Brain pericyte (primary cell): Measurements from ENCODE around the gene PDCD4.

Experiments
- DNase-seq: peaks from one replicate; pipeline ENCODE4 v3.0.0-alpha.2; 2012; ENCODE audit warnings: low read depth, low spot score

Gene PDCD4

DNA sequence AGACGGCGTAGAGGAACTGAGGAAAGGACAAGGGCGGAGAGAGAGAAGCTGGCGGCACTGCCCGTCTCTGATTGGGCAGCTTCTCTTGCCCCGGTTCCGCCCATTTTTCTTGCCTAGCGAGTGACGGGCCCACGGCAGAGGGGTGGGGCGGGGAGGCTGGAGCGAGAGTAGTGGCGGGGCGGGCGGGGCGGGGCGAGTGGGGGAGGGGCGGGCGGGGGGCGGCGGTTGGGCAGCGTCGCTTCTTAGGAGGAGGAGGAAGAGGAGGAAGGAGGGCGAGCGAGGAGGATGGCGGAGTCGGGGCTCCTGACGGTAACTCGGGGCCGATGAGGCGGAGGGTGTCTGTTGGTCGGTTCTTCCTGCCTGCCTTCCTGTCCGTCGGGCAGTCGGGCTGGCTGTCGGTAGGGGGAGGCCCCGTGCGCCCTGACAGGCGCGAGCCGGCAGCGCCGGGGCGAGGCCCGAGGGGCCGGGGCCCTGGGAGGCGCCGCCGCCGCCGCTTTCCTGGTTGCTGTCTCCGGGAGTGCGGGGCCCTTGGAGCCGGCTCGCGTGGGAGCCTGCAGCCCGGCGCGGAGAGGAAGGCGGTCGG, 47.7 kb downstream of the PDCD4 start, which contains the start of gene SHOC2:
Gene SHOC2 (plus strand): TSS at position 256 of the 583 bp plus-strand sequence. CDS start 44,755 bp downstream, outside the sequence.
- no peak for DNase-seq

DNA sequence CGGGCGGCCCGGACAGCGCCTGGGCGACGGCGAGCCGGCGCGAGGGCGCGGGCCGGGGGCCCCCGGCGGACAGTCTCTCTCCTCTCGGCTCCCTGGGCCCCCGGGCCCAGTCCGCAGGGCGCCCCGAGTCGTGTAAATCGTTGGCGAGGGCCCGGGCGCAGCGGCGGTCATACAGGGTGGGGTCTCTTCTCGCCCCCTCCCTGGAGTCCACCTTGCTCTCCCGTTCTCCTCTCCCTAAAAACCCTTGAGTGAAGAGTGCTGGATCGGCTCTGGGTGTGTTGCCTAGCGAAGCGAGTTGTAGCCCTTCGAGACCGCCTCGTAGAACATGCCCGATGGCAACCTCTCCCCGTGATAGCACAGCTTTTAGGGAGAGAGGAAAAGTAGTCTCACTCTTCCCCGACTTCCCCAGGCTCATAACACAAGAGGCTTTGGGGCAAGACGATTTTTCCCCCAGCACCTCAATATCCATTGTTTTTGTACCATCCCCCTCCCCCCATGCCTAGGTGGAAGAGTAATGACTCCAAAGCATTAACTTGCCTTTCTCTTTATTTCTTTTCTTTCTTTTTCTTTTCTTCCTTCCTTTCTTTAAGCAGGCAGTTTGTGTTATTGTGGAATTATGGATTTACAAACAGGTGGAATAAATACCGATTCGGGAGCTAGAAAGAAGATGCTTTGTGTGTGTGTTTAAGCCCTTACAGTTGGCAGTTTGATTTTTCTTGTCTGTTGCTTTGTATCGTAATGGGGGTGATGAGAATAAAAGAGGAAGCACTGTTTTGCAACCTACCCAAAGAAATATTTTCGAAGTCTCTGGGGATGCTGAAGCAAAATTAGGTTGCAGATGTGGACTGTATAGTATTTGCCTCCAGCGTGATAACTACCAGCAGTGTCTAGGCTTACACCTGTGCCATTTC, 48.5 kb downstream of the PDCD4 start:
- no peak for DNase-seq

DNA sequence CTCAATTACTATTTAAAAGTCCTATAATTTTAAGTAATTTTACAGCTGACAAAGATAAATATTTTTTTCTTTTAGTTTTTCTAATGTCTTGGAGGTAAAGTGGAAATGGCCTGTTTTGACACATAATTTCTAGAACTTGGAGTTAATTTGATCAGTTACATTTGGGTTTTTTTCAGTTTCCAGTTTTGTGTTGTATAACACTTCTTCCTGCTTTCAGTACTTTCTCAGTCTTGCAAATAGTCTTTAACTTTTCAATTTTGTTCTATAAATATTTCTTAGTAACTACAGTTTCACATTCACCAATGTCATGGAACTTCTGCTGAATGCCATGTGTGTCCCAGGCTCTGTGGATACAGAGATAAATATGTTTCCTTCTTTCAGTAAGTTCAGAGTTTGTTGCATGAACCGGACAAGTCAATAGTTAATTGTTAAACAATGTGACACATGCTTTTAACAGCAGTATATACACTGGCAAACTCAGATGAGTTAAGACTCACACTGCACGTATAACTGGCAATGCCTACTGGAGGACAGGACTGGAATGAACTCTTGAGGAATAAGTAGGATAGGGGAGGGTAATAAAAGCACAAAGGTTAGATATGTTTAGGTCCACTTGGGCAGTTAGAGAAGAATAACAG, 52.2 kb downstream of the PDCD4 start:
- DNase-seq, result no peak

DNA sequence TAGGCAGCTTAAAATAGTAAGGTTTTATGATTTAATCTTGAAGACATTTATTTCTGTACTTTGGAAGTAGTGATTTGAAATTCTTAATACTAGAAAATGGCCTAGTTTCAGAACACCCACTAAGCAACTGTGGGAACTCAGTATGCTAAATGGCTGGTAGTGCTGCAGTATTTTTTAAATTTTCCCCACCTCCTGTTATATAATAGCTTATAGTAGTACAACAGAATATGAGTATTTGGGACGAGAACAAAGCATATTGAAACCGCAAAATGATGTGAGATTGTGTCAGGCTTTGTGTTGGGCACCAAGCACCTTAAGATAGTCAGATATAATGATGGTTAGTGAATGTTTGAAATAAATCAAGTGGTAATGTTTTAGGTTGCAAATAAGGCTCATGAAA, 55.7 kb downstream of the PDCD4 start:
- no peak for DNase-seq

DNA sequence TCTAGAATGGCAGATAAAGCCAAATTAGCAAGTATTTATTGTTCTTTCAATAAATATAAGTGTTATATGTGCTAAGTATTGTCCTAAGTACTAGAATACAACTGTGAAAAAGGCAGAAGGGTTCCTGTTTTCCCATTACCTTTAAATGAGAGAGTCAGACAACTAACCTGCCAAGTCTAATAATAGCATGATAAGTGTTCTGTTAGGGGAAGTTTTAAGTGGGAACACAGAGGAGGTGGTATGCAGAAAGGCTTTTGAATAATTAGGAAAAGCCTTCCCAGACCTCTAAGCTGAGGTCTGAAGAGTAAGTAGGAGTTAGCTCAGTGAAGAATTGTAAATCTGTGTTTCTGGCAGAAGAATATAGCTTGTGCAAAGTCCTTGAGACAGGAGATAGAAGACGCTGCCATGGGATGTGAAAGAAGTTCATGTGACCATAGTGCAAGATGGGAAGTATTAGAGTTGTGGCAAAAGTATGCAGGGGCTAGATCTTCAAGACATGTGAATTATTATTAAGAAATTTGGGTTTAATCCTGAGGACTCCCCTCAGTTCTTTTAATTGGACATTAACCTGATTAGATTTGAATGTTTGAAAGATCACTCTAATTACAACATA, 60.1 kb downstream of the PDCD4 start:
- no peak for DNase-seq

DNA sequence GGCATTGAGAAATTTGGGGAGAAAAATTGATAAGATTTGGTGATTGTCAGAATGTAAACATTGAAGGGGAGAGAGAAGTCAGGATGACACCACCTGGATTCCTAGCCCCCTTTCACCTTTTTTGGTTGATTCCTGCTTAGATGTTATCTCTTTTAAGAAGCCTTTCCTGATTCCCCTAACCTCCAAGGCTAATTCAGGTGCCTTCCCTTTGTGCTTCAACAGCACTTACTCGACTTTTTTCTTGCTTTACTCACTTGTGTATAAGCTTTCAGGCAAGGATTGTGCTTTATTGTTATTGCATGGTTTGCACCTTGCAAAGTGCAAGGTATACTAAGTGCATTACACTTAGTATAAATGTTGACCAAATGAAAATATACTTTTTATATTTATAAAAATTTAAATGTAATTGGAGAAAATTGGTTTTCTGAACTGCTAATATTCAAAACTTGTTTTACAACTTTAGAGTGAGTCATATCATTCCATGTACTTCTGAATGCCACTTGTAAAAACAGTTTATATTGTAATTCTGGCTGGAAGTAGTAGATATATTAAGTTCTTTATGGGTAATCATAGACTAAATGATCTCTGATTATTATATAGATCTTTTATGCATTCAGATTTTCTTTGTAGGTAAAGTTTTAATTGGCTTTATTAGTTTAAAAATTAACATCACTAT, 60.9 kb downstream of the PDCD4 start:
- DNase-seq, result no peak

DNA sequence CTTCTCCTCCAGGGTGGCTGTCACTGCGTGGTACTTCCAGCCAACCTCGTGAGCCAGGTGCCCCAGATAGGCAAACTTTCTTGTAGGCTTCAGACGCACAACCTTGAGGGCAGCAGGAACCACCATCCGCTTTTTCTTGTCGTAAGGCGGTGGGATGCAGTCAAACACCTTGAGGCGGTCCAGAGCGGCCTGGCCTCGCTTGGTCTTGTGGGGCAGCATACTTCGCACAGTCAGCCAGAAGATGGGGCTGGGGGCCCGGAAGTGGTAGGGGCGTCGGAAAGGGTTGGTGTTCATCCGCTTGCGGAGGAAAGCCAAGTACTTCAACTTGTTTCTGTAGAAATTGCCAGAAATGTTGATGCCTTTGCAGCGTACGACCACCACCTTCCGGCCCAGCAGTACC, 65.0 kb downstream of the PDCD4 start:
- no peak for DNase-seq

DNA sequence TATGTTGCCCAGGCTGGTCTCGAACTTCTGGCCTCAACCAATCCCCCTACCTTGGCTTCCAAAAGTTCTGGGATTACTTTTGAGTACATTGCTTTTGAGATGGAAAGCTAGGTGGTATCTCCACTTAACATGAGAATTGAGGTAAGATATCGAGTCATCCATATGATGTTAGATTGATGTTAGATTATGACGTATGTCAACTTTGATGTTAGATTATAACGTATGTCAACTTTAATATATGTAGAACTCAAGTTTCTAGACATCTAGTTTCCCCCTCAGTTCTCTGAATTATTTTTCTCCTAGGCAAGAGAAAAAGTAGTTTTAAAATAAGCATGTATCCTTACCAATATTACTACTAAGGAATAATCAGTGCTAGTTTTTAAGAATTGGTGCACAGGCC, 67.7 kb downstream of the PDCD4 start:
- DNase-seq, result no peak

DNA sequence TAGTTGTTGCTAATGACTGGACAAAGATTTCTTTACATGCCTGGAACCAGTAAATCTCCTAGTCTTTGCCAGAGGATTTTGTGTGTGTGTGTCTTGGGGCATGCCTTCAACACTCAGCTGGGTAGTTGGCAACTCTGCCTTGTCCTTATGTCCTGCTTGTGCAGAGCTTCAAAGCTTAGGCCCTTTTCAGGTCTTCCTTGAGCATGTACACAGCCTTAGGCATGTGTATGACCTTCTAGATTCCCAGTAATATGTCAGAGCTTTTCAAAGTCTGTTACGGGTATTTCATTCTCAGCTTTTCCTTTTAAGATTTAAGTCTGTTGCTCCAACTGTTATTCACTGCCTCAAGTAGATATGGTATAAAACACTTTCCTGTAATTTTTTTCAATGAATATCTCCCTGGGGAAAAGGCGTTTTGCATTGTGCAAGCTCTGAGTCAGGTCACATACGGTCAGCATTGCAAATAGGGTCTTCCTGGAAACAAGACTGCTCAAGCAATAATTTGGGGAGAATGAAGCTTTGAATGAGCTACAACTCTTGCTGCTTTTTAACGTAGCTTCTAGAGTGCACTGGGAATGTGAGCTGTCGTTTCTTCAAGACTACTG, 73.2 kb downstream of the PDCD4 start:
- DNase-seq, result peak; percentile 33

DNA sequence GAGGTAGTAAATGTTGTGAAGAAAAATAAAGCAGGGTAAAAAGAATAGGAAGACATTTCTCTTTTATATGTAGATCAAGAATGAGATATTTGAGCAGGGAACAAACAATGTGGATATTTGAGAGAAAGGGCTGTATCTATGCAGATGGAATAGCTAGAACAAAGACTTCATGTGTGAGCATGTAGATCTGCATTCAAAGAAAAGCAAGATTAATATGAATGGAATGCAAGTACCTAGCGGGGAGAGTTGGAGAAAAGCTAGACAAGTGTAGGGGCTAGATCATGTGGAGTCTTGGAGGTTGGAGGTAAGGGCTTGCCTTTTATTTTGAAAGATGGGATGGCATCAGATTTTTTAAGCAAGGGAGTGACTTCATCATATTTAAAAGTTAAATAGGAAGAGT, 74.8 kb downstream of the PDCD4 start:
- no peak for DNase-seq

DNA sequence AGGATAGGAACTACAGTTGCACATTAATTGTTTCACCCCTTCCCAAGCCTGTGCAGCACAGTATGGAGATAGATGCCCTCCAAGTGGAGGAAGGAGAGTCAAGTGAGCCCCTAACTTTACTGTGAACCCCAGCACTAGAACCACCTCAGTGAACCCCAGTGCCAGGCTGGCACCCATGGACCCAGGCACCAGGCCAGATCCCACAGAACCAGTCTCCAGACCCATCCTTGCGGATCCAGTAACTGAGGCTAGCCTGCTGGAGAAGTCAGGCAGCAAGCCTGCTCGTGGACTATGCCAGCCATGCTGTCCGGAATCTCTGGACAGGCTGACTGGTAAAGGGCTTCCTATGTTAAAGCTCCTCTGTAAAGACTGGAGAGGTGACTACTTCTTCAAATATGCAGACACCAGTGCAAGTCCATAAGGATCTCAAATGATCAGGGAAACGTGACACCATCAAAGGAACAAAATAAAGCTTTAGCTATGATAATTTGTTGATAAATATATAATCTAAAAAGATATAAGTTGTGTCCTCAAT, 75.4 kb downstream of the PDCD4 start:
- no peak for DNase-seq
